Hepatocyte (in vitro differentiated cells): ENCODE results near the gene XPR1. TPM values are rescaled to one million over a fixed set of nuclear protein-coding genes. Genes with fewer than 3 reads are reported as not detected.
"Not testable (repeated sequence)": the region's sequence is repeated elsewhere in the genome, so short reads cannot be mapped to it uniquely, and the experiment has no call there.

ENCODE experiments used
- DNase-seq: peaks from one replicate; pipeline ENCODE4 v3.0.0-alpha.2; 2016; ENCODE audit warnings: low spot score
- H2AFZ ChIP-seq: fragments of 200-600 bp; sonication (generic); 2 replicates; pipeline ENCODE4 v1.6.0; 2016; ENCODE audit warnings: antibody characterized with exemption, mild to moderate bottlenecking
- H3K27ac ChIP-seq: fragments of 200-600 bp; sonication (generic); 2 replicates; pipeline ENCODE4 v1.5.1; 2016; ENCODE audit warnings: mild to moderate bottlenecking
- H3K27me3 ChIP-seq: fragments of 200-600 bp; sonication (generic); 2 replicates; pipeline ENCODE4 v1.6.1; 2016
- H3K36me3 ChIP-seq: fragments of 200-600 bp; sonication (generic); replicated peaks from 2 replicates; pipeline ENCODE4 v1.5.1; 2016; ENCODE audit warnings: low read depth; ENCODE audit not compliant: insufficient read depth
- H3K4me1 ChIP-seq: fragments of 200-600 bp; sonication (generic); 2 replicates; pipeline ENCODE4 v1.5.1; 2016; ENCODE audit warnings: mild to moderate bottlenecking, moderate library complexity; ENCODE audit not compliant: insufficient read depth
- H3K4me2 ChIP-seq: fragments of 200-600 bp; sonication (generic); 2 replicates; pipeline ENCODE4 v1.6.0; 2016
- H3K4me3 ChIP-seq: fragments of 200-600 bp; sonication (generic); 2 replicates; pipeline ENCODE4 v1.5.1; 2016; ENCODE audit warnings: mild to moderate bottlenecking
- H3K79me2 ChIP-seq: fragments of 200-600 bp; sonication (generic); 2 replicates; pipeline ENCODE4 v1.6.0; 2017; ENCODE audit warnings: mild to moderate bottlenecking
- H3K9me2 ChIP-seq: fragments of 200-600 bp; sonication (generic); replicated peaks from 2 replicates; pipeline ENCODE4 v1.6.0; 2017; ENCODE audit warnings: mild to moderate bottlenecking; ENCODE audit not compliant: insufficient read depth
- H3K9me3 ChIP-seq: fragments of 200-600 bp; sonication (generic); 2 replicates; pipeline ENCODE4 v1.5.1; 2016; ENCODE audit warnings: low read depth, mild to moderate bottlenecking
- H4K20me1 ChIP-seq: fragments of 200-600 bp; sonication (generic); 2 replicates; pipeline ENCODE4 v1.6.0; 2016; ENCODE audit warnings: mild to moderate bottlenecking; ENCODE audit not compliant: insufficient read depth, poor library complexity, severe bottlenecking
- CTCF ChIP-seq: fragments of 200-600 bp; sonication (generic); IDR thresholded peaks from 2 replicates; pipeline ENCODE4 v1.5.1; 2016; ENCODE audit warnings: antibody characterized with exemption, mild to moderate bottlenecking; ENCODE audit not compliant: poor library complexity
- EZH2 ChIP-seq: fragments of 200-600 bp; sonication (generic); IDR thresholded peaks from 2 replicates; pipeline ENCODE4 v1.6.1; 2016; ENCODE audit warnings: antibody characterized with exemption, mild to moderate bottlenecking, borderline replicate concordance
- EZH2phosphoT487 ChIP-seq: fragments of 200-600 bp; sonication (generic); IDR thresholded peaks from one replicate; pipeline ENCODE4 v1.6.1; 2018; ENCODE audit warnings: antibody characterized with exemption, mild to moderate bottlenecking, low read depth, moderate library complexity; ENCODE audit not compliant: unreplicated experiment, severe bottlenecking
- WGBS: methylation state at CpG from one replicate; pipeline ENCODE4 v1.1.6; 2016; ENCODE audit warnings: low lambda C conversion rate; ENCODE audit errors: missing lambda C conversion rate; 5-methylcytosine and 5-hydroxymethylcytosine counted together
- polyA plus RNA-seq: library from polyadenylated mRNA; unstranded; fragments of >200 nt; fragmentation: Nextera tagmentation; extraction: Ambion mirVana; gene quantifications from 2 replicates; pipeline ENCODE4 v1.2.1, GENCODE V29; 2016
- total RNA-seq: library from RNA; depleted of rRNA; stranded (reverse); fragments of >200 nt; gene quantifications from 2 replicates; pipeline ENCODE4 v1.2.3, GENCODE V29; 2014

Gene XPR1
- total and polyA plus RNA-seq, 2 experiments from 2014 or later: 18.2 to 41.5 TPM

DNA sequence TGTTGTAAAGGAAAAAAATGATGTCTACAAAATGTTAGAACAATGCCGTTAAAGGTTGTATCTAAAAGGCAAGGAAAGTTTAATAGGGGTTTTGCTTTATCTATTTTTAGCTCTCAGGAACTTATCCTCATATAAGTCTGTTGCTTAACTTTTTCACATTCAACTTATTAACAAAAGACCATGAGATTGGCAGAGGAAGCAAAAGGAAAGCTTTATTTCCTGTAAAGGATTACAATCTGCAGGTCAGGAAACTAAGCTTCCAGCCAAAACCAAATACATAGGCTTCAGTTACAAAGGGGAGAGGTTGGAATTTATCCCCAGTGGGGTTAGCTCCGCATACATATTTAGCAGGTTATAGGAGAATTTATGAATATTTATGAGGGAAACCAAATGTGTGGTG, 222.2 kb downstream of the XPR1 start:
- H3K4me1 ChIP-seq: peaks cover 12% of the 10 kb centered on the region
- H3K79me2 ChIP-seq: no peaks in the 10 kb centered on the region
- WGBS: 36% methylated on average over 2 of the region's 2 CpGs
- TF ChIP-seq EZH2phosphoT487: no peak
- TF ChIP-seq CTCF: no peak
- no peak for TF ChIP-seq EZH2
- H2AFZ ChIP-seq: no peak overlapping the region
- H3K27me3 ChIP-seq: no peaks in the 10 kb centered on the region
- H3K36me3 ChIP-seq: no peaks in the 10 kb centered on the region
- peak overlapping the region; percentile 4 for H3K27ac ChIP-seq
- DNase-seq: no peak
- H3K4me3 ChIP-seq: no peak overlapping the region
- no peaks in the 10 kb centered on the region for H3K9me2 ChIP-seq
- no peaks in the 10 kb centered on the region for H3K9me3 ChIP-seq
- no peaks in the 10 kb centered on the region for H4K20me1 ChIP-seq
- H3K4me2 ChIP-seq: peak overlapping the region; percentile 23

DNA sequence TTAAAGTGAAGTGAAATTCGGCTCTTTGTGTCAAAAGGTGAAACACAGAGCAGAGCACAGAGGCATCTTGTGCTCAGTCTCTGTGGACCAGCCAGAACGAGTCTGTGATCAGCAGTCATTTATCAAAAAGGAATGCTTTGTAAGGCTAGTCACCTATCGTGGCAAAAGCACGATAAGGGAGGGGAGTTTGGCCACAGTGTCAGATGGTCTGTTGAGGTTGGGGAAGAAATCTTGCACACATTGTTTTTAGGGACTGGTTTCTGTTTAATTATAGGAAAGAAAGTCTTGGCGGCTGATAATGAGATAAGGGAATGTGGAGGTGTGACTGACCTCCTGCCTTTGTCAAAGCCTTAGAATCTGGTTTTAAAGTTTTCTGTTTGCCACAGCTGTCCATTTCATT, 222.6 kb downstream of the XPR1 start:
- DNase-seq: no peak
- Histone ChIP-seq H3K9me3 (no peaks in the 10 kb centered on the region), H3K4me3 (no peak overlapping the region), H3K79me2 (no peaks in the 10 kb centered on the region), H3K9me2 (no peaks in the 10 kb centered on the region), H2AFZ (no peak overlapping the region), H3K4me2 (peak overlapping the region; percentile 23), H3K4me1 (peaks cover 12% of the 10 kb centered on the region), H3K36me3 (no peaks in the 10 kb centered on the region), H3K27ac (peak overlapping the region; percentile 4), H3K27me3 (no peaks in the 10 kb centered on the region), H4K20me1 (no peaks in the 10 kb centered on the region)
- 23% methylated on average over 5 of the region's 5 CpGs for WGBS
- no peak for TF ChIP-seq CTCF
- no peak for TF ChIP-seq EZH2phosphoT487
- no peak for TF ChIP-seq EZH2

- 88% methylated on average over 7 of the region's 7 CpGs for WGBS
- not testable (repeated sequence) for H3K9me2 ChIP-seq, H4K20me1 ChIP-seq, H3K27me3 ChIP-seq, H3K36me3 ChIP-seq, H3K27ac ChIP-seq, H3K79me2 ChIP-seq, DNase-seq, H3K4me2 ChIP-seq, H3K4me3 ChIP-seq, H3K9me3 ChIP-seq, H2AFZ ChIP-seq
- H3K4me1 ChIP-seq: peaks cover 15% of the 10 kb centered on the region
Observed at GRCh38 chr1:180857947-180858725, 226.3 kb downstream of the XPR1 start.

DNA sequence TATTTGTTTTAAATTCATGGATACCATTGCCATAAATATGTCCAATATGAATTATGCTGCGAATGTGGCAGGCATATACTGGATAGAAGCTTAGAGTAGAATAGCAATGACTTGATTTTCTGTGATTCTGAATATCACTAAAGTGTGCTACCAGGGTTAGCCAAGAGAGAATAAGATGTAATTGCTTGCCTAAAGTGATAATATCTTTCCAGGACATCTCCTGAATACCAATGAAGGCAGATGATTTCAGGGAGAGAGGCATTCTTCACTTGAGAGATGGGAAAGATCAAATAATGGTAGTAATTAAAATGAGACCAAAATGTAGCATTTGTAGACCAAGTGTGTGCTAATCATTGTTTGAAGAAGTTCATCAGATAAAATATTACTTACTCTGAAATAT, 227.5 kb downstream of the XPR1 start:
- Histone ChIP-seq H4K20me1 (no peaks in the 10 kb centered on the region), H3K36me3 (no peaks in the 10 kb centered on the region)

More for the DNA sequence above, 227.5 kb downstream of the XPR1 start:
- Histone ChIP-seq H3K4me1 (peaks cover 9% of the 10 kb centered on the region), H3K27me3 (no peaks in the 10 kb centered on the region), H3K4me3 (no peak overlapping the region), H3K9me3 (no peaks in the 10 kb centered on the region), H3K79me2 (no peaks in the 10 kb centered on the region), H2AFZ (no peak overlapping the region), H3K4me2 (no peak overlapping the region), H3K9me2 (no peaks in the 10 kb centered on the region), H3K27ac (no peak overlapping the region)
- no peak for DNase-seq
- 93% methylated on average over 1 of the region's 1 CpG for WGBS
- TF ChIP-seq EZH2 (no peak), EZH2phosphoT487 (no peak), CTCF (no peak)
